ENCODE results near the gene VEPH1.
A peak's percentile ranks its signal among the peaks of the same experiment; 100 is the strongest.

VEPH1 gene

GRCh38 chr3:157495846-157496245, 7.4 kb downstream of the VEPH1 start:
- no peaks in the 10 kb centered on the region for H3K36me3 ChIP-seq (replicated peaks)
- DNase-seq = no peak
- in situ Hi-C loops (cut with HindIII; ENCODE audit: low pct_ligation_motif_present, low sequenced_read_pairs) = no loop called here
- H3K27me3 ChIP-seq (replicated peaks) = no peaks in the 10 kb centered on the region
- H3K27ac ChIP-seq = no peak overlapping the region
- H3K4me3 ChIP-seq (ENCODE audit: low read depth, low read length) = no peak overlapping the region
- no peak for TF ChIP-seq CTCF (IDR thresholded peaks at IDR 0.05; ENCODE audit: low read depth, low read length, missing control alignments)

- TF ChIP-seq CTCF (IDR thresholded peaks at IDR 0.05; ENCODE audit: low read depth, low read length, missing control alignments) = no peak
- Histone ChIP-seq H3K27ac (no peak overlapping the region), H3K4me3 (ENCODE audit: low read depth, low read length) (no peak overlapping the region), H3K27me3 (replicated peaks) (no peaks in the 10 kb centered on the region), H3K36me3 (replicated peaks) (no peaks in the 10 kb centered on the region)
- in situ Hi-C loops (cut with HindIII; ENCODE audit: low pct_ligation_motif_present, low sequenced_read_pairs) = no loop called here
- no peak for DNase-seq
Measured at GRCh38 chr3:157494581-157495281, 8.5 kb downstream of the VEPH1 start.

GRCh38 chr3:157493627-157494550, 9.3 kb downstream of the VEPH1 start:
- no peaks in the 10 kb centered on the region for H3K36me3 ChIP-seq (replicated peaks)
- peak; percentile 49 for TF ChIP-seq CTCF (IDR thresholded peaks at IDR 0.05; ENCODE audit: low read depth, low read length, missing control alignments)
- H3K4me3 ChIP-seq (ENCODE audit: low read depth, low read length) = no peak overlapping the region
- in situ Hi-C loops (cut with HindIII; ENCODE audit: low pct_ligation_motif_present, low sequenced_read_pairs) = no loop called here
- DNase-seq = peak; percentile 24
- no peaks in the 10 kb centered on the region for H3K27me3 ChIP-seq (replicated peaks)
- H3K27ac ChIP-seq = no peak overlapping the region

- no peak overlapping the region for H3K27ac ChIP-seq
- in situ Hi-C loops (cut with HindIII; ENCODE audit: low pct_ligation_motif_present, low sequenced_read_pairs) = no loop called here
- H3K27me3 ChIP-seq (replicated peaks) = no peaks in the 10 kb centered on the region
- no peak for DNase-seq
- H3K4me3 ChIP-seq (ENCODE audit: low read depth, low read length) = no peak overlapping the region
- TF ChIP-seq CTCF (IDR thresholded peaks at IDR 0.05; ENCODE audit: low read depth, low read length, missing control alignments) = no peak
- H3K36me3 ChIP-seq (replicated peaks) = no peaks in the 10 kb centered on the region
Measured at GRCh38 chr3:157491136-157491535, 12.1 kb downstream of the VEPH1 start.

GRCh38 chr3:157488144-157488543, 15.1 kb downstream of the VEPH1 start:
- DNase-seq = no peak
- in situ Hi-C loops (cut with HindIII; ENCODE audit: low pct_ligation_motif_present, low sequenced_read_pairs) = no loop called here
- Histone ChIP-seq H3K27ac (no peak overlapping the region), H3K4me3 (ENCODE audit: low read depth, low read length) (no peak overlapping the region), H3K36me3 (replicated peaks) (no peaks in the 10 kb centered on the region), H3K27me3 (replicated peaks) (no peaks in the 10 kb centered on the region)
- no peak for TF ChIP-seq CTCF (IDR thresholded peaks at IDR 0.05; ENCODE audit: low read depth, low read length, missing control alignments)

All from brain microvascular endothelial cell (primary cell).